HG03103 (cell line): Measurements from ENCODE around the gene TCF21.
"Not testable (repeated sequence)": the region's sequence is repeated elsewhere in the genome, so short reads cannot be mapped to it uniquely, and the experiment has no call there.

Experiments used
- ATAC-seq: cut with Tn5 transposase; IDR thresholded peaks from one replicate; pipeline ENCODE4 v1.9.1; 2021; ENCODE audit warnings: low read depth; ENCODE audit not compliant: unreplicated experiment

The TCF21 gene

GRCh38 chr6:133919362-133919761 lies 30.4 kb downstream of the TCF21 start:
- ATAC-seq = no peak

DNA sequence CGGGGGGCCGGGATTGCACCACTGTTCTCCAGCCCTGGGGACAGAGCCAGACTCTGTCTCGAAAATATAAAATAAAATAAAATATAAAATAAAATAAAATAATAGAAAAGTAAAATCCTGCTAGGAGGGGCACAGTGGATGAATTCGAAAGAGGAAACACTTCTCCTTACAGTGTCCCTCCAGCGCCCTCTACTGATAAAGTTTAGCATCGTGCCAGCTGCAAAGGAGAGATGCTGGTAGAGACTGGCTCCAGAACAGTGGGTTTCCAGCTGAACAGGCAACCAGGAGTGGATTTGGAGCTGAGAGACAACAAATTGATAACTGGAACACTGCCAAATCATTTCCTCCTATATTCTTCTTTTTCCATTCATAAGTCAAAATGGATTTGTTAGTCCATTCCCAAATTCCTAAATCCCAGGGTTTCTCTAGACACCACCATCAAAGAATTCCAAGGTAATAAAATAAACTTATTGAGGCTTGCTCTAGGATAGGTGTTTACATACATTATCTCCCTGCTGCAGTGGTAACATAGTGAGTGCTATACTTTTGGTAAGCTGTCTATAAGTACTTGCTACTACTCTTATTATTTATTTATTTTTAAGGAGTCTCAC lies 32.4 kb downstream of the TCF21 start:
- peak; percentile 59 for ATAC-seq

DNA sequence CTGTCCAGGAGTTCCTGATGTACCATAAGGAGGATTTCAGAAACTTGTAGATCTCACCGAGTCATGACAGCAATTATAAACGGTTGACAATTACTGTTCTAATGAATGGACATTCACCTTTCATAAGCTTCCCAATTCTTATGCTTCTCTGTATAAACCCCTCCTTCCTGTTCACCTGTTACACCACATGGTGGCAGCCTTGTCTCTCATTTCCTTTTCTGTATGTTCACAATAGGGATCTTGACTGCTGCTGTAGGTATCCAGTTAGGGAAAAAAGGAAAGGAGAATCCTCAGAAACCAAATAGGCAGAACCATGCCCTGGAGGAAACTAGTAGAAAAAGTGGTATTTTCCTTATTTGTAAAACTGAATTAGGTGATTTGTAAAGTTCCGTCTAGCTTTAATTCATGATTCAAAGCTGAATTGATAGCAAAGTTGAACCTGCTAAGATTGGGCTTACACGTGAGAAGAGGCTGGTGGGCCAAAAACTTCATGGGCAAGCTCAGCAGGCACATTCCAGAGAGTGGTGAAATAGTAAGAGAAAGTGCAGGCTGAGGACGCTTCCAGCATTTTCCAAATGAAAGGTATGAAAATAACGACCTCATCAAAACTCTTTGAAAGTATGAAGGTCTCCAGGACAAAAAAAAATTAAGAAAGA lies 35.2 kb downstream of the TCF21 start:
- ATAC-seq = peak; percentile 78

DNA sequence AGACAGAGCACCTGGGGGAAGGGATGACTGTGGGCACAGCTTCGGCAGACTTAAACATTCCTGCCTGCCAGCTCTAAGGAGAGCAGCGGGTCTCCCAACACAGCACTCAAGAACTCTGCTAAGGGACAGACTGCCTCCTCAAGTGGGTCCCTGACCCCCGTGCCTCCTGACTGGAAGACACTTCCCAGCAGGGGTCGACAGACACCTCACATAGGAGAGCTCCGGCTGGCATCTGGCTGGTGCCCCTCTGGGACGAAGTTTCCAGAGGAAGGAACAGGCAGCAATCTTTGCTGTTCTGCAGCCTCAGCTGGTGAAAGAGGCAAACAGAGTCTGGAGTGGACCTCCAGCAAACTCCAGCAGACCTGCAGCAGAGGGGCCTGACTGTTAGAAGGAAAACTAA lies 42.3 kb downstream of the TCF21 start:
- ATAC-seq = not testable (repeated sequence)

GRCh38 chr6:133936352-133936751 lies 47.4 kb downstream of the TCF21 start:
- not testable (repeated sequence) for ATAC-seq

DNA sequence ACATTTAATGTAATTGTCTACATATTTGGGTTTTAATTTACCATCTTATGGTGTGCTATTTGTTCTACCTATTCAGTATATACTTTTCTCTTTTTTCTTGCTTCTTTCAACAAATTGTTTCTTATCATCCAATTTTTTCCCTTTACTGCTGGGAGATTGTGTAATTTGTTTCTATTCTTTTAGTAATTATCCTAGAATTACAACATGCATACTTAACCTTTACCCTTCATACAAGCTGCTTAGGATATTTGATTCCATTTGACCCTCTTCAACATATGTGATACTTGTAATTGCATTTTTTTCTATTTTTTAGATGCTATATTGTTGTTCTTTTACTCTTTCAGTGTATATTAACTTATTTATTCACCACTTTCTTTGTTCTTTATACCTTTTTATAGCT lies 49.0 kb downstream of the TCF21 start:
- ATAC-seq = no peak

GRCh38 chr6:133938533-133938932 lies 49.6 kb downstream of the TCF21 start:
- no peak for ATAC-seq

GRCh38 chr6:133939778-133940667 lies 51.1 kb downstream of the TCF21 start:
- ATAC-seq = no peak
